Brain microvascular endothelial cell (primary cell): Measurements from ENCODE around the gene GFM2.

Experiments
- DNase-seq: peaks from one replicate; pipeline ENCODE4 v3.0.0-alpha.2; 2020
- H3K27ac ChIP-seq: fragments of 250-450 bp; sonication (Bioruptor Pico); 2 replicates; pipeline ENCODE4 v1.5.1; 2020; ENCODE audit warnings: mild to moderate bottlenecking, moderate library complexity
- H3K27me3 ChIP-seq: fragments of 250-450 bp; sonication (Bioruptor Pico); replicated peaks from 2 replicates; pipeline ENCODE4 v1.5.1; 2020; ENCODE audit warnings: mild to moderate bottlenecking
- H3K36me3 ChIP-seq: fragments of 250-450 bp; sonication (Bioruptor Pico); replicated peaks from 2 replicates; pipeline ENCODE4 v1.5.1; 2020; ENCODE audit warnings: mild to moderate bottlenecking
- H3K4me3 ChIP-seq: 2 replicates; pipeline ENCODE4 v1.5.1; 2011; ENCODE audit warnings: low read depth, mild to moderate bottlenecking, control low read depth, low read length, moderate library complexity
- in situ Hi-C: cut with HindIII; loops from 2 replicates; pipeline ENCODE4 v1.10.0; 2017; ENCODE audit warnings: low sequenced_read_pairs, low pct_ligation_motif_present
- TF ChIP-seq, protein P1 (sequence below): IDR thresholded peaks from 2 replicates; pipeline ENCODE4 v1.5.1; 2011; ENCODE audit warnings: low read depth, mild to moderate bottlenecking, moderate library complexity, low read length, control low read depth, inconsistent platforms; ENCODE audit errors: missing control alignments

Gene GFM2

GRCh38 chr5:74787424-74787823 is 20.5 kb upstream of the GFM2 start:
- Histone ChIP-seq H3K27ac (no peak overlapping the region), H3K4me3 (no peak overlapping the region), H3K27me3 (no peaks in the 10 kb centered on the region), H3K36me3 (no peaks in the 10 kb centered on the region)
- DNase-seq, result no peak
- in situ Hi-C loops, result no loop called here
- TF ChIP-seq, protein P1, sequence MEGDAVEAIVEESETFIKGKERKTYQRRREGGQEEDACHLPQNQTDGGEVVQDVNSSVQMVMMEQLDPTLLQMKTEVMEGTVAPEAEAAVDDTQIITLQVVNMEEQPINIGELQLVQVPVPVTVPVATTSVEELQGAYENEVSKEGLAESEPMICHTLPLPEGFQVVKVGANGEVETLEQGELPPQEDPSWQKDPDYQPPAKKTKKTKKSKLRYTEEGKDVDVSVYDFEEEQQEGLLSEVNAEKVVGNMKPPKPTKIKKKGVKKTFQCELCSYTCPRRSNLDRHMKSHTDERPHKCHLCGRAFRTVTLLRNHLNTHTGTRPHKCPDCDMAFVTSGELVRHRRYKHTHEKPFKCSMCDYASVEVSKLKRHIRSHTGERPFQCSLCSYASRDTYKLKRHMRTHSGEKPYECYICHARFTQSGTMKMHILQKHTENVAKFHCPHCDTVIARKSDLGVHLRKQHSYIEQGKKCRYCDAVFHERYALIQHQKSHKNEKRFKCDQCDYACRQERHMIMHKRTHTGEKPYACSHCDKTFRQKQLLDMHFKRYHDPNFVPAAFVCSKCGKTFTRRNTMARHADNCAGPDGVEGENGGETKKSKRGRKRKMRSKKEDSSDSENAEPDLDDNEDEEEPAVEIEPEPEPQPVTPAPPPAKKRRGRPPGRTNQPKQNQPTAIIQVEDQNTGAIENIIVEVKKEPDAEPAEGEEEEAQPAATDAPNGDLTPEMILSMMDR, result no peak

DNA sequence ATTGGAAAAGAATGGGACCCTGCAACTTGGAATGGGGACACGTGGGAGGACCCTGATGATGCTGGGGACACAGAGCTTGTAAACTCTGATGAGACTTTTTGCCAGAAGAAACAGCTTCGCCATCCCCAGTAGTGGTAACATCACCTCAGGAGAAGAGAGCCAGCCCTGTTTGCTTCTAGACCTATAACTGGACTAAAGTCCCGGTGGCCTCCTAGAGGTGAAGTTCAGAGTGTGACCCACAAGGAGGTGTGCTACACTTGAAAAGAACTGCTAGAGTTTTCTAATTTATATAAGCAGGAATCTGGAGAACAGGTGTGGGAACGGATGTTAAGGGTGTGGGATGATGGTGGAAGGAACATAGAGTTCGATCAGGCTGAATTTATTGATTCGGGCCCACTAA is 19.9 kb upstream of the GFM2 start:
- H3K4me3 ChIP-seq, result no peak overlapping the region
- in situ Hi-C loops, result no loop called here

DNA sequence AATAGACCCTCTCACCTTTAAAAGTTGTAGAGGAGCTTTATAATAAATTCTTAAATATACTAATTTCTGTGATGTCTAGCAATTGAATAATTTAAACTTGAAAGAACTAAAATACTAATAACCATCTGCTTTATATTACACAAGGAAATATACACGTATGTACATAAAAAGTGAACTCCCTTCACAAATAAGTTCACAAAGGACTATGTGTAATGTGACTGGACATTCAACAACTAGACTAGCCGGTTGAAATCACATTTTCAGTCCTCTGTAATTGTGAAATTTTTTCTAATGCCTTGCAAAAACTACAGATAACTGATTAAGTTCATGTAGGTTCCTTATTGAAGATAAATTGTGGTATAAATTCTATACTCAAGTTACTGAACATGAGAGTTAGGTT is 11.7 kb upstream of the GFM2 start:
- in situ Hi-C loops, result no loop called here
- H3K27ac ChIP-seq, result no peak overlapping the region
- TF ChIP-seq, protein P1, result no peak
- no peak overlapping the region for H3K4me3 ChIP-seq
- peaks cover 15% of the 10 kb centered on the region for H3K36me3 ChIP-seq
- DNase-seq, result no peak
- no peaks in the 10 kb centered on the region for H3K27me3 ChIP-seq

More for the DNA sequence above, 19.9 kb upstream of the GFM2 start:
- H3K27ac ChIP-seq, result no peak overlapping the region
- TF ChIP-seq, protein P1, result no peak
- no peak for DNase-seq
- no peaks in the 10 kb centered on the region for H3K27me3 ChIP-seq
- no peaks in the 10 kb centered on the region for H3K36me3 ChIP-seq

GRCh38 chr5:74772359-74772758 is 5.4 kb upstream of the GFM2 start:
- no peak overlapping the region for H3K4me3 ChIP-seq
- TF ChIP-seq, protein P1, result no peak
- no peak for DNase-seq
- H3K27me3 ChIP-seq, result no peaks in the 10 kb centered on the region
- peaks cover 40% of the 10 kb centered on the region for H3K36me3 ChIP-seq
- in situ Hi-C loops, result no loop called here
- no peak overlapping the region for H3K27ac ChIP-seq

DNA sequence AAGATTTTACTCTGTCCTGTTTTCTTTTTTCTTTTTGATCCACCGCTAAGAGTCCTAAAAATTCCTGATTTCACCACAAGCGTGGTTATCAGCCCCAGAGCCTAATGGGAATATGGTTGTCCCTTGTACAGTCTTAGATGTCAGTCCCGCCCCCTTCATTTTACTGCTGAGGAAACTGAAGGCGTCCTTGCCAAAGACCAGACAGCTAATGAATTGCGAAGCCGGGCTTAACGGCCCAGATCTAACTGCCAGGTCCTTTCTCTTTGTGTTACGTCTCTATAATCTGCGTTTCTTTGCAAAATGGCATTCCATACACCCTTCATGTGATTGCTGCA is 629 bp upstream of the GFM2 start:
- in situ Hi-C loops, result no loop called here
- H3K27me3 ChIP-seq, result no peaks in the 10 kb centered on the region
- peak overlapping the region; percentile 84 for H3K4me3 ChIP-seq
- no peak overlapping the region for H3K27ac ChIP-seq
- DNase-seq, result peak; percentile 38
- TF ChIP-seq, protein P1, result no peak
- H3K36me3 ChIP-seq, result peaks cover 23% of the 10 kb centered on the region

- Histone ChIP-seq H3K27me3 (no peaks in the 10 kb centered on the region), H3K27ac (peak overlapping the region; percentile 8), H3K36me3 (peaks cover 19% of the 10 kb centered on the region), H3K4me3 (peak overlapping the region; percentile 84)
- no peak for DNase-seq
- TF ChIP-seq, protein P1, result peak; percentile 26
- in situ Hi-C loops, result no loop called here
Measured at GRCh38 chr5:74766418-74766848, 484 bp downstream of the GFM2 start.
